Thymus (tissue), 11 donors: Measurements from ENCODE around the gene SDF2L1. TPM values are rescaled to one million over a fixed set of nuclear protein-coding genes. Genes with fewer than 3 reads are reported as not detected.
"Not testable (repeated sequence)": the region's sequence is repeated elsewhere in the genome, so short reads cannot be mapped to it uniquely, and the experiment has no call there.

ENCODE experiments used
- DNase-seq, 9 donors: peaks; one replicate each; pipeline ENCODE4 v3.0.0-alpha.2; 2013; ENCODE audit warnings: low spot score in 9 of 9, low read depth in 6 of 9, missing footprints in 1 of 9
- H3K27ac ChIP-seq, 2 donors: one replicate each; pipeline ENCODE4 v1.5.1; 2013; ENCODE audit warnings: control low read depth in 1 of 2, low read depth in 1 of 2, low read length in 1 of 2, mild to moderate bottlenecking in 1 of 2, moderate library complexity in 1 of 2
- H3K27me3 ChIP-seq, 2 donors: one replicate each; pipeline ENCODE4 v1.5.1; 2013; ENCODE audit warnings: low read length in 1 of 2; ENCODE audit not compliant: control insufficient read depth in 2 of 2, insufficient read depth in 1 of 2
- H3K36me3 ChIP-seq, 2 donors: one replicate each; pipeline ENCODE4 v1.5.1; 2013; ENCODE audit warnings: low read length in 1 of 2, mild to moderate bottlenecking in 1 of 2, moderate library complexity in 1 of 2; ENCODE audit not compliant: control insufficient read depth in 2 of 2, insufficient read depth in 2 of 2
- H3K4me1 ChIP-seq, 2 donors: one replicate each; pipeline ENCODE4 v1.5.1; 2013; ENCODE audit warnings: low read length in 2 of 2; ENCODE audit not compliant: control insufficient read depth in 2 of 2, insufficient read depth in 2 of 2
- H3K4me3 ChIP-seq, 2 donors: one replicate each; pipeline ENCODE4 v1.5.1; 2013; ENCODE audit warnings: low read length in 2 of 2, control low read depth in 1 of 2, mild to moderate bottlenecking in 1 of 2
- H3K9me3 ChIP-seq, 2 donors: one replicate each; pipeline ENCODE4 v1.5.1; 2013; ENCODE audit warnings: low read length in 1 of 2, mild to moderate bottlenecking in 1 of 2; ENCODE audit not compliant: control insufficient read depth in 2 of 2, insufficient read depth in 1 of 2
- WGBS: extraction: QIAGEN DNeasy Blood & Tissue Kit; methylation state at CpG from one replicate; pipeline ENCODE4 v1.1.7; 2013; 5-methylcytosine and 5-hydroxymethylcytosine counted together
- polyA plus RNA-seq: library from polyadenylated mRNA; stranded (reverse); fragments of 200-250 nt; gene quantifications from one replicate; pipeline ENCODE4 v1.2.3, GENCODE V29; 2013
- total RNA-seq: library from RNA; stranded (reverse); fragments of 120-200 nt; gene quantifications from one replicate; pipeline ENCODE4 v1.2.4, GENCODE V29; 2013
- donor health status: healthy.

SDF2L1 gene
- total and polyA plus RNA-seq, 2 donors: 21.7 to 22.8 TPM

DNA sequence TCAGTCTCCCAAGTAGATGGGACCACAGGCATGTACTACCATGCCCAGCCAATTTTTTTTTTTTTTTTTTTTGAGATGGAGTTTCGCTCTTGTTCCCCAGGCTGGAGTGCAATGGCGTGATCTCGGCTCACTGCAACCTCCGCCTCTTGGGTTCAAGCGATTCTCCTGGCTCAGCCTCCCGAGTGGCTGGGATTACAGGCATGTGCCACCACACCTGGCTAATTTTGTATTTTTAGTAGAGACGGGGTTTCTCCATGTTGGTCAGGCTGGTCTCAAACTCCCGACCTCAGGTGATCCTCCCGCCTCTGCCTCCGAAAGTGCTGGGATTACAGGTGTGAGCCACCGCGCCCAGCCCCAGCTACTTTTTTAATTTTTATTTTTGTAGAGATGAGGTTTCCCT, 36.7 kb downstream of the SDF2L1 start:
- not testable (repeated sequence) for DNase-seq, H3K27me3 ChIP-seq, H3K4me1 ChIP-seq, H3K9me3 ChIP-seq, H3K4me3 ChIP-seq, H3K27ac ChIP-seq
- WGBS: 98% methylated on average over 12 of the region's 12 CpGs
- H3K36me3 ChIP-seq: peaks cover 39 to 59% of the 10 kb centered on the region in 2 donors

DNA sequence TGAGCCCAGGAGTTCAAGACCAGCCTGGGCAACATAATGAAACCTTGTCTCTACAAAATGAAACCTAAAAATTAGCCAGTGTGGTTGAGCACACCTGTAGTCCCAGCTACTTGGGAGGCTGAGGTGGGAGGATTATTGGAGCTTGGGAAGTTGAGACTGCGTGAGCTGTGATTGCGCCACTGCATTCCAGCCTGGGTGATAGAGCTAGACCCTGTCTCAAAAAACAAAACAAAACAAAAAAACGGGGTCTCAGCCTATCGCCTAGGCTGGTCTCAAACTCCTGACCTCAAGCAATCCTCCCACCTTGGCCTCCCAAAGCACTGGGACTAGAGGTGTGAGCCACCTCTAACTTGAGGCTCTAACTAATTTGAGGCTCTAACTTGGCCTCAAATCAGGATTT, 37.3 kb downstream of the SDF2L1 start:
- H3K4me3 ChIP-seq: no peak overlapping the region
- no peaks in the 10 kb centered on the region for H3K4me1 ChIP-seq
- H3K36me3 ChIP-seq: peaks cover 36 to 57% of the 10 kb centered on the region in 2 donors
- H3K9me3 ChIP-seq: peaks cover 0 to 5% of the 10 kb centered on the region in 2 donors
- DNase-seq: no peak
- H3K27me3 ChIP-seq: no peaks in the 10 kb centered on the region
- no peak overlapping the region for H3K27ac ChIP-seq
- 98% methylated on average over 4 of the region's 4 CpGs for WGBS

DNA sequence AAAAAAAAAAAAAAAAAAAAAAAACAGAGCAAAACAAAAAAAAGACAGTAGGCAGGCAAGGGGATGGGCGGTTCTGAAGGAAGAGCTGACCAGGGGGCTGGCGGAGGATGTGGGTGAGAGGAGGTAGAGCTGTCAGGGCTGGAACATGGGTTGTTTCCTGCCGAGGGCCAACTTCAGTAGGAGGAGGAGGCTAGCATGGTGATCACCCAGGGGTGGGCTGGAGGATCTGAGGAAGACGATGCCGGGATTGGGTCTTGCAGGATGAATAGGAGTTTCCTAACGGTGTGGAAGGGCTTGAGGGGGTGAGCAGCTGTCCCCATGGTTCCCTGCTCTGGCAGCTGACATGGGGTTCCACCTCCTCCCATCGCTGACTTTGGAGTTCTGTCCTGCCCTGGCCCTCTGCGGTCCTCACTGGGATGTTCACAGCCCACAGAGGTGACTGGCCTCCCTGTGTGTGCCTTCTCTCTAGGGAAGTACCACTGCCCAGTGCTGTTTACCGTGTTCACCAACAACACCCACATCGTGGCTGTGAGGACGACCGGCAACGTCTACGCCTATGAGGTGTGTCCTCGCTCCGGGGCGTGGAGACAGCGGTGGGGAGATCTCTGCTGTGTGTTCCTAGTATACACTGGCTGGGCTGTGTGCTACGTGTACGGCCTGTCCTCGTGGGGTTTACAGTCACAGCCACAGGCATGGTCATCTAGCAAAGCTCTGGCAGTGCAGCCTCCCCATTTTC, 38.9 kb downstream of the SDF2L1 start:
- WGBS: 97% methylated on average over 21 of the region's 21 CpGs
- Histone ChIP-seq H3K9me3 (peaks cover 0 to under 1% of the 10 kb centered on the region in 2 donors), H3K27ac (no peak overlapping the region), H3K27me3 (no peaks in the 10 kb centered on the region), H3K4me3 (no peak overlapping the region), H3K36me3 (peaks cover 36 to 55% of the 10 kb centered on the region in 2 donors), H3K4me1 (no peaks in the 10 kb centered on the region)
- DNase-seq: no peak

DNA sequence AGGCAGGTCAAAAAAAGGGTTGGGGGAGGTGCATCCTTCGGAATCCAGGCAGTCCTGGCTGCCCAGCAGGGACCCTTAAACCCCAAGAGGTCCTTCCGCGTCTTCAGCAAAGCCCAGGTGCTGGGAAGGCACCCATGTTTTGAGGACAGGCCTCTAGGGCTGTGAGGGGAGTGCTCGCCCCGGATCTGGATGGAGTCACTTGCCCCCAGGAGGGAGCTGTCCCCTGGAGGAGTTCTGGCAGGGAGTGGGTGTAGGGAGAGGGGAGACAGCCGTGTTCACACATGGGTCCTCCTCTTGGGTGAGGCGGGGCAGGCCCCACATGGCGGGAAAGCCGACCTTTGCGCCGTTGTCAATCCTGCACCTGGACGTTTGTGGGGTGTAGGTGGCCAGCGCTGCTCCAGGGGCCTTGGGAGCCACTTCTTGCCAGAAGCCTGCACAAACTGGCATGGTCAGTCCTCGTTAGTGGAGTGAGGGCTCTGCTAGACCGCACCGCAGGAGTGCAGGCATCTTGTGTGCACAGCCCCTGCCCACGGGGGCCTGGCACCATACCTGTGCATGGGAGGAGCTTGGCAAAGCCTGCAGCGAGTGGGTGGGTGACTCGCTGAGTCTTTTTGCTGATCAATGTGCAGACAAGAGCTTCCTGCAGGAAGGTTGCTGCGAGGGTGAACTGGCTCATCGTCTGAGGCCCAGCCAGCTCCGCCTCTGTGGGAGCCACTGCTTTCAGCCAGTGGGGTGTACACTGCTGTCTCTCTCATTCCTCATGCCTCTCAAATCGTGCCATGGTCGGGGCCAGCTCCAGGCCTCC, 39.7 kb downstream of the SDF2L1 start:
- Histone ChIP-seq H3K4me3 (no peak overlapping the region), H3K4me1 (no peaks in the 10 kb centered on the region), H3K27ac (no peak overlapping the region), H3K27me3 (no peaks in the 10 kb centered on the region), H3K9me3 (no peaks in the 10 kb centered on the region), H3K36me3 (peaks cover 43 to 61% of the 10 kb centered on the region in 2 donors)
- no peak for DNase-seq
- 95% methylated on average over 24 of the region's 24 CpGs for WGBS

DNA sequence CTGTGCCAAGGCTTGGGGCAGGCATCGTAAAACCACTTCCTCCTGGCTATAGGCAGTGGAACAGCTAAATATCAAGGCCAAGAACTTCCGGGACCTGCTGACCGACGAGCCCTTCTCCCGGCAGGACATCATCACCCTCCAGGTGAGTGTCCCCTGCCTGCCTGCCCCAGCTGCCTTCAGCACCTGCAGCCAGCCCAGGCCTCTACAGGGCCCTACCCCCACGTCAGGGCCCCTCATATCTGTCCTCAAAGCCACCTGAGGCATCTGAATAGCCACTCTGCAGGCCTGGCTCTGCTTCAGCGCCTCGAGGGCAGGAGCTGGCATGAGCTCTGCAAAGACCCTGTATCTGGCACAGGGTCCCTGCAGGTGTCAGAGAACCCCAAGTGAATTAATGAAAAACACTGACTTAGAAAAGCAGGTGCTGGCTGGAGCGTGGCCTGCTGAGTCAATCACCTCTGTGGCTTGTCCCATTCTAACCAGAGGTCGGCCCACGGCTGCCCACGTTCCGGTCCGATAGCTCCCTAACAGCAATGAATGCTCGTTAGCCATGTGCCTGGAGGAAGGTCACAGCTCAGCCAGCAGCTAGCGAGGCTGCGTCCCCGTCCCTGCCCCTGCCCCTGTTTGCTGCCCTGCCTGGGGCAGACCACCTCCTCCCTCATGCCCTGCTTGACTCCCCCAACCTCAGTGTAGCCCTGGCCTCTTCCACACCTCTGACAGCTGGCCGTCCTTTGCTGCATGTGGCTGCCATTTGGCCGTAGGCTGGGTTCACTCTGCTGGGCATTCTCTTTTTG, 40.5 kb downstream of the SDF2L1 start:
- no peak overlapping the region for H3K27ac ChIP-seq
- H3K36me3 ChIP-seq: peaks cover 50 to 66% of the 10 kb centered on the region in 2 donors
- H3K4me1 ChIP-seq: no peaks in the 10 kb centered on the region
- 97% methylated on average over 20 of the region's 20 CpGs for WGBS
- no peak for DNase-seq
- no peaks in the 10 kb centered on the region for H3K9me3 ChIP-seq
- H3K4me3 ChIP-seq: no peak overlapping the region
- no peaks in the 10 kb centered on the region for H3K27me3 ChIP-seq

DNA sequence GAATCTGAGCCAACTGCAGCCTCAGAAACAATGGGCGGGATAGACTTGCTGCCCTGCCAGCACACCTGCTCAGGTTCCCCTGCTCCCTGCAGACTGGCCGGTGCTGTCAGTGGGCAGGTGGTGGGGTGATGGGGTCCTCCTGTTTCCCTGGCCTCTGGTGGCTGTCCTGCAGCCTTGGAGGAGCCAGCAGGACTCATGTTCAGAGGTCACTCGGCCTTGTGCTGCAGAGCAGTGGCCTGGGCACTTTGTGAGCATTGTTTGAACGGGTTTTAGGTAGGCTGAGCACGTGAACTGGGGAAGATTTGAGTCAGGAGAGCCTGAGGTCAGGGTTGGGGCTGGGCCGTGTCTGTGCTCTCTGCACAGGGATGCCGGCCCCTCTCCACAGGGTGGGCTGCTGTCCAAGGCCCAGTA, 41.3 kb downstream of the SDF2L1 start:
- no peak overlapping the region for H3K27ac ChIP-seq
- no peaks in the 10 kb centered on the region for H3K4me1 ChIP-seq
- no peaks in the 10 kb centered on the region for H3K27me3 ChIP-seq
- WGBS: 90% methylated on average over 7 of the region's 7 CpGs
- H3K36me3 ChIP-seq: peaks cover 58 to 72% of the 10 kb centered on the region in 2 donors
- H3K9me3 ChIP-seq: no peaks in the 10 kb centered on the region
- no peak for DNase-seq
- H3K4me3 ChIP-seq: no peak overlapping the region

DNA sequence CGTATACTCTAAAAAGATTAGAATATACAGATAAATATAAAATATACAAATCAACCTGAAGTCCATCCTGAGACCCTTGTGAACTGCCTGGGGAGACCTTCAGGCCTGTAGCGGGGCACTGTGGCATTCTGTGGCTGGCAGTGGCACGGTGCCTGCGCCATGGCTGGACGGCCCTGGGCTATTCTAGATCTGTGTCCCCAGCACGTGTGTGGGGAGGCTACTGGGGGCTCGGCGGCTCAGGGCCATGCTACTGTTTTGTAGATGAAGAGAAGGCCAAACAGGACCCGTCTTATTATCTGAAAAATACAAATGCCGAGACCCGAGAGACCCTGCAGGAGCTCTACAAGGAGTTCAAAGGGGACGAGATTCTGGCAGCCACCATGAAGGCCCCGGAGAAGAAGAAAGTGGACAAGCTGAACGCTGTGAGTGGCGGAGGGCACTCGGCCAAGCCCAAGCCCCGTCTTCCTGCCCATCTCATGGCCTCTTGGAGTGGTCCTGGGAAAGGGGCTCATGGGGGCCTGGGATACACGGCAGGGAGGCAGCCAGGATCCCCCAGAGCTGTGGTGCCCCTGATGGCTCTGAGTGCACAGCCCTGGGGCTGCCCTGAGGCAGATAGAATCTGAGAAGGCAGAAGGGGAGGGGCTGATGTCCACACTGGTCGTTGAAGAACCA, 42.5 kb downstream of the SDF2L1 start:
- no peaks in the 10 kb centered on the region for H3K4me1 ChIP-seq
- whole genome bisulfite sequencing: 98% methylated on average over 19 of the region's 19 CpGs

DNA sequence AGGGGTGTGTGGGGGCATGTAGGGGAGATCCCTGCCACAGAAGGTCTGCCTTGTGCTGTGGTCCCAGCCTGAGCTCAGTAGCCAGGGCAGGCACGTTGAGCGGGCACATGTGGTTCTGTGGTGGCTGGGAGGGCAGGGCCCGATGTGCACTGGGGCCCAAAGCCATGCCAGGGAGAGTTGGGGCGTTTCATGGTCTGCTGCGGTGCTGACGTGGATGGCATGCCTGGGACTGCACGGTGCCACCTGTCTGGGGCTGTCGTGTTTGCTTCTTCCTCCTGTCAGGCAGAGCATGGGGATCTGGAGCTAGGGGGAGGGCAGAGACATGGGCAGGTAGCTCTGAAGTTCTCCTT, 43.0 kb downstream of the SDF2L1 start:
- WGBS: 85% methylated on average over 8 of the region's 8 CpGs
- no peaks in the 10 kb centered on the region for H3K27me3 ChIP-seq
- H3K27ac ChIP-seq: no peak overlapping the region
- H3K4me3 ChIP-seq: no peak overlapping the region
- no peak for DNase-seq
- no peaks in the 10 kb centered on the region for H3K4me1 ChIP-seq
- no peaks in the 10 kb centered on the region for H3K9me3 ChIP-seq
- peaks cover 67 to 83% of the 10 kb centered on the region in 2 donors for H3K36me3 ChIP-seq

More for the DNA sequence above, 42.5 kb downstream of the SDF2L1 start:
- no peaks in the 10 kb centered on the region for H3K9me3 ChIP-seq
- no peak overlapping the region for H3K4me3 ChIP-seq
- peaks cover 66 to 80% of the 10 kb centered on the region in 2 donors for H3K36me3 ChIP-seq
- no peak overlapping the region for H3K27ac ChIP-seq
- no peak for DNase-seq
- no peaks in the 10 kb centered on the region for H3K27me3 ChIP-seq
